IMR-90 (cell line): ENCODE results near the gene CNTN5. TPM values are rescaled to one million over a fixed set of nuclear protein-coding genes. Genes with fewer than 3 reads are reported as not detected.

Source experiments
- ATAC-seq: fragments of 200-7000 bp; cut with Tn5 transposase; 2 replicates; pipeline ENCODE4 v1.9.1; 2020; ENCODE audit warnings: low read depth, mild to moderate bottlenecking, moderate library complexity
- BruUV-seq: library from RNA; stranded (reverse); fragments of 400-500 nt; replicated peaks from 2 replicates; lab custom pipeline; 2021; lab: Mats Ljungman, UMichigan
- CTCF ChIA-PET: fragments of 300-600 bp; formaldehyde crosslinking; extraction: SDS; loops from one replicate; lab custom pipeline; 2021; ENCODE audit warnings: antibody characterized with exemption; lab: Yijun Ruan, JAX
- POLR2A ChIA-PET: fragments of 300-600 bp; sonication (Branson Sonifier 250); formaldehyde crosslinking; loops from one replicate; lab custom pipeline; 2022; ENCODE audit warnings: antibody characterized with exemption; ENCODE audit not compliant: unreplicated experiment; lab: Charles Lee
- DNase-seq: peaks from one replicate; pipeline ENCODE4 v3.0.0; 2013
- H2AFZ ChIP-seq: replicated peaks from 2 replicates; pipeline ENCODE3; 2013; ENCODE audit warnings: low read length, mild to moderate bottlenecking; ENCODE audit not compliant: poor library complexity
- H2AK5ac ChIP-seq: 2 replicates; pipeline ENCODE4 v1.6.1; 2013; ENCODE audit warnings: low read depth, low read length, inconsistent platforms
- H2AK9ac ChIP-seq: replicated peaks from 2 replicates; pipeline ENCODE3; 2013; ENCODE audit warnings: mild to moderate bottlenecking, low read depth, low read length, moderate library complexity; ENCODE audit not compliant: poor library complexity
- H2BK120ac ChIP-seq: 2 replicates; pipeline ENCODE4 v1.6.1; 2013; ENCODE audit warnings: low read depth, low read length, inconsistent platforms
- H2BK15ac ChIP-seq: 3 replicates; pipeline ENCODE4 v1.6.1; 2013; ENCODE audit warnings: low read depth, low read length, inconsistent platforms
- H2BK20ac ChIP-seq: 2 replicates; pipeline ENCODE4 v1.6.1; 2013; ENCODE audit warnings: low read depth, mild to moderate bottlenecking, inconsistent platforms, low read length, moderate library complexity
- H2BK5ac ChIP-seq: 2 replicates; pipeline ENCODE4 v1.6.1; 2013; ENCODE audit warnings: mild to moderate bottlenecking, low read depth, low read length, inconsistent platforms; ENCODE audit not compliant: poor library complexity, severe bottlenecking
- H3K14ac ChIP-seq: replicated peaks from 2 replicates; pipeline ENCODE4 v1.6.1; 2013; ENCODE audit warnings: low read depth, low read length, inconsistent platforms
- H3K18ac ChIP-seq: 2 replicates; pipeline ENCODE4 v1.6.1; 2013; ENCODE audit warnings: low read depth, low read length, control low read depth
- H3K23ac ChIP-seq: 2 replicates; pipeline ENCODE4 v1.6.1; 2013; ENCODE audit warnings: low read depth, low read length, inconsistent platforms
- H3K27ac ChIP-seq: 2 replicates; pipeline ENCODE4 v1.5.1; 2013; ENCODE audit warnings: mild to moderate bottlenecking, control low read depth, low read length; ENCODE audit not compliant: insufficient read depth
- H3K27me3 ChIP-seq: 2 replicates; pipeline ENCODE4 v1.6.1; 2013; ENCODE audit warnings: low read length; ENCODE audit not compliant: control insufficient read depth, insufficient read depth
- H3K36me3 ChIP-seq: 2 replicates; pipeline ENCODE4 v1.6.1; 2013; ENCODE audit warnings: low read length, mixed read lengths; ENCODE audit not compliant: control insufficient read depth, insufficient read depth
- H3K4ac ChIP-seq: 2 replicates; pipeline ENCODE4 v1.6.1; 2013; ENCODE audit warnings: low read depth, low read length, inconsistent platforms
- H3K4me1 ChIP-seq: 2 replicates; pipeline ENCODE4 v1.6.1; 2013; ENCODE audit warnings: low read length, mixed read lengths; ENCODE audit not compliant: control insufficient read depth, insufficient read depth
- H3K4me2 ChIP-seq: 2 replicates; pipeline ENCODE4 v1.6.1; 2013; ENCODE audit warnings: low read depth, mild to moderate bottlenecking, control low read depth, low read length, moderate library complexity
- H3K4me3 ChIP-seq: 2 replicates; pipeline ENCODE4 v1.5.1; 2013; ENCODE audit warnings: low read depth, mild to moderate bottlenecking, control low read depth, low read length, moderate library complexity; ENCODE audit not compliant: insufficient read depth
- H3K56ac ChIP-seq: 2 replicates; pipeline ENCODE4 v1.6.1; 2013; ENCODE audit warnings: low read length, inconsistent platforms; ENCODE audit not compliant: insufficient read depth; ENCODE audit errors: extremely low read depth
- H3K79me1 ChIP-seq, 2 experiments: 2 replicates each; pipeline ENCODE4 v1.6.1; 2013; ENCODE audit warnings: low read length in 2 of 2, inconsistent platforms in 1 of 2, low read depth in 1 of 2
- H3K9ac ChIP-seq: 2 replicates; pipeline ENCODE4 v1.6.1; 2013; ENCODE audit warnings: low read depth, low read length, control low read depth
- H3K9me1 ChIP-seq: 2 replicates; pipeline ENCODE4 v1.6.1; 2013; ENCODE audit warnings: low read length, inconsistent platforms; ENCODE audit not compliant: insufficient read depth
- H3K9me3 ChIP-seq: 2 replicates; pipeline ENCODE4 v1.6.1; 2013; ENCODE audit warnings: low read length; ENCODE audit not compliant: control insufficient read depth, insufficient read depth
- H4K20me1 ChIP-seq: 2 replicates; pipeline ENCODE4 v1.6.1; 2013; ENCODE audit warnings: low read length, inconsistent platforms; ENCODE audit not compliant: insufficient read depth
- H4K5ac ChIP-seq: 2 replicates; pipeline ENCODE4 v1.6.1; 2013; ENCODE audit warnings: mild to moderate bottlenecking, low read depth, low read length, control low read depth
- H4K8ac ChIP-seq, 2 experiments: 2 replicates each; pipeline ENCODE4 v1.6.1; 2013; ENCODE audit warnings: low read depth in 2 of 2, low read length in 2 of 2, control low read depth in 1 of 2, inconsistent platforms in 1 of 2
- H4K91ac ChIP-seq: 2 replicates; pipeline ENCODE4 v1.6.1; 2013; ENCODE audit warnings: low read depth, low read length, inconsistent platforms; ENCODE audit not compliant: insufficient read depth
- CEBPB ChIP-seq: IDR thresholded peaks from 2 replicates; pipeline ENCODE4 v1.6.1; 2012; ENCODE audit warnings: low read depth, low read length, improper control_type of control experiment
- MAZ ChIP-seq: IDR thresholded peaks from 2 replicates; pipeline ENCODE4 v1.6.1; 2012; ENCODE audit warnings: low read depth, mild to moderate bottlenecking, low read length, improper control_type of control experiment, moderate library complexity, borderline replicate concordance
- MXI1 ChIP-seq: IDR thresholded peaks from 2 replicates; pipeline ENCODE4 v1.6.1; 2012; ENCODE audit warnings: low read depth, mild to moderate bottlenecking, low read length, moderate library complexity, borderline replicate concordance
- NFE2L2 ChIP-seq: fragments of 150-350 bp; IDR thresholded peaks from 2 replicates; pipeline ENCODE4 v1.6.1; 2016; ENCODE audit warnings: low read depth, mild to moderate bottlenecking, low read length
- RAD21 ChIP-seq: IDR thresholded peaks from 2 replicates; pipeline ENCODE4 v1.6.1; 2012; ENCODE audit warnings: low read length, improper control_type of control experiment
- RFX5 ChIP-seq: IDR thresholded peaks from 2 replicates; pipeline ENCODE4 v1.8.0; 2012; ENCODE audit warnings: low read depth, mild to moderate bottlenecking, low read length, moderate library complexity
- dilution Hi-C: fragments of 300-500 bp; cut with HindIII; formaldehyde crosslinking; loops from one replicate; pipeline ENCODE4 v1.14.3; 2018; ENCODE audit warnings: low sequenced_read_pairs; ENCODE audit not compliant: unreplicated experiment
- in situ Hi-C: fragments of 300-500 bp; cut with MboI; formaldehyde crosslinking; loops from 3 replicates; pipeline ENCODE4 v1.14.3; 2019; ENCODE audit warnings: low sequenced_read_pairs, inconsistent platforms, mixed read lengths
- intact Hi-C: fragments of 100-400 bp; cut with micrococcal nuclease; formaldehyde crosslinking; loops from 2 replicates; pipeline ENCODE4 v1.10.0; 2022
- polyA plus RNA-seq, 3 experiments: library from polyadenylated mRNA; depleted of rRNA; stranded (reverse); fragments of >200 nt; gene quantifications; 2 replicates each; pipeline ENCODE4 v1.2.3, GENCODE V29; 2012; ENCODE audit warnings: low replicate concordance in 1 of 3
- total RNA-seq: library from RNA; depleted of rRNA; stranded (reverse); fragments of >200 nt; gene quantifications from 2 replicates; pipeline ENCODE4 v1.2.3, GENCODE V29; 2012
- TF ChIP-seq, protein P1 (sequence below): conservative IDR thresholded peaks from 2 replicates; pipeline ENCODE4 v1.5.1; 2012; ENCODE audit warnings: mild to moderate bottlenecking, low read depth, low read length, improper control_type of control experiment

Gene CNTN5
- total and polyA plus RNA-seq, 2 of the 4 experiments (the other 2 are of a cell fraction) = not detected

DNA sequence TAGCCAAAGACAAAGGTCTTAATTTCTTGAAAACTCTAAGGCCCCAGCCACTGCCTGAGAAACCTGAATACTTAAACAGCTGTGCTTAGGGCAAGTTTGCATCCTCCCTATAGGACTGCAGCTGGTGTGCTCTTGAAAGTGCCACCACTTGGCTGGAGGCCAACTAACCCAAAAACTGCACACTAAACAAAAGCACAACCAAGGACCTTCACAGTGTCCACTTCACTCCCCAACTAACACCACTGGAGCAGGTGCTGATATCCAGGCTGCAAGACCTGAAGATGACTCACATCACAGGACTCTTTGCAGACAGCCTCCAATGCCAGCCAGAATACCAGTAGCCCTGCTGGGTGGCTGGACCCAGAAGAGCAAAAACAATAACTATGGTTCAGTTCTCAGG, 1308.6 kb downstream of the CNTN5 start:
- Histone ChIP-seq H3K4me1 (no peaks in the 10 kb centered on the region), H2BK120ac (no peak overlapping the region), H3K4me3 (no peak overlapping the region), H4K8ac (no peak overlapping the region), H3K9ac (no peak overlapping the region), H2BK5ac (no peak overlapping the region), H3K18ac (no peak overlapping the region), H2AK5ac (no peak overlapping the region), H3K14ac (no peak overlapping the region), H3K4ac (no peak overlapping the region), H3K23ac (no peak overlapping the region), H4K5ac (no peak overlapping the region), H3K9me3 (no peaks in the 10 kb centered on the region), H4K20me1 (no peaks in the 10 kb centered on the region), H2BK15ac (no peak overlapping the region), H2BK20ac (no peak overlapping the region), H4K91ac (no peak overlapping the region), H3K36me3 (no peaks in the 10 kb centered on the region), H3K79me1 (no peaks in the 10 kb centered on the region), H3K27ac (no peak overlapping the region), H3K4me2 (no peak overlapping the region), H3K27me3 (no peaks in the 10 kb centered on the region), H3K9me1 (no peaks in the 10 kb centered on the region), H2AK9ac (no peak overlapping the region), H2AFZ (no peak overlapping the region), H3K56ac (no peak overlapping the region)
- POLR2A ChIA-PET = no interaction called here
- no peak for DNase-seq
- dilution Hi-C loops (no loop called here), in situ Hi-C loops (no loop called here), intact Hi-C loops (no loop called here)
- CTCF ChIA-PET = no interaction called here
- TF ChIP-seq RAD21 = no peak
- TF ChIP-seq NFE2L2 = no peak
- no peak for TF ChIP-seq MXI1
- TF ChIP-seq CEBPB = no peak
- TF ChIP-seq, protein P1, sequence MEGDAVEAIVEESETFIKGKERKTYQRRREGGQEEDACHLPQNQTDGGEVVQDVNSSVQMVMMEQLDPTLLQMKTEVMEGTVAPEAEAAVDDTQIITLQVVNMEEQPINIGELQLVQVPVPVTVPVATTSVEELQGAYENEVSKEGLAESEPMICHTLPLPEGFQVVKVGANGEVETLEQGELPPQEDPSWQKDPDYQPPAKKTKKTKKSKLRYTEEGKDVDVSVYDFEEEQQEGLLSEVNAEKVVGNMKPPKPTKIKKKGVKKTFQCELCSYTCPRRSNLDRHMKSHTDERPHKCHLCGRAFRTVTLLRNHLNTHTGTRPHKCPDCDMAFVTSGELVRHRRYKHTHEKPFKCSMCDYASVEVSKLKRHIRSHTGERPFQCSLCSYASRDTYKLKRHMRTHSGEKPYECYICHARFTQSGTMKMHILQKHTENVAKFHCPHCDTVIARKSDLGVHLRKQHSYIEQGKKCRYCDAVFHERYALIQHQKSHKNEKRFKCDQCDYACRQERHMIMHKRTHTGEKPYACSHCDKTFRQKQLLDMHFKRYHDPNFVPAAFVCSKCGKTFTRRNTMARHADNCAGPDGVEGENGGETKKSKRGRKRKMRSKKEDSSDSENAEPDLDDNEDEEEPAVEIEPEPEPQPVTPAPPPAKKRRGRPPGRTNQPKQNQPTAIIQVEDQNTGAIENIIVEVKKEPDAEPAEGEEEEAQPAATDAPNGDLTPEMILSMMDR = no peak
- no peak for TF ChIP-seq MAZ
- TF ChIP-seq RFX5 = no peak
- no peak for ATAC-seq
- BruUV-seq = no TSS peak
